Daoy (cell line): ENCODE data around the gene NDUFS1. TPM values are rescaled to one million over a fixed set of nuclear protein-coding genes. Genes with fewer than 3 reads are reported as not detected.
"Not testable (repeated sequence)": the region's sequence is repeated elsewhere in the genome, so short reads cannot be mapped to it uniquely, and the experiment has no call there.

Experiments
- DNase-seq: peaks from one replicate; pipeline ENCODE4 v3.0.0-alpha.2; 2015; ENCODE audit warnings: low read depth
- total RNA-seq: library from RNA; depleted of rRNA; stranded (reverse); fragments of >200 nt; shearing (Covaris generic); gene quantifications from 2 replicates; pipeline ENCODE4 v1.2.3, GENCODE V29; 2014

Gene NDUFS1
- total RNA-seq, 1 experiment from 2014 or later: 169 TPM

DNA sequence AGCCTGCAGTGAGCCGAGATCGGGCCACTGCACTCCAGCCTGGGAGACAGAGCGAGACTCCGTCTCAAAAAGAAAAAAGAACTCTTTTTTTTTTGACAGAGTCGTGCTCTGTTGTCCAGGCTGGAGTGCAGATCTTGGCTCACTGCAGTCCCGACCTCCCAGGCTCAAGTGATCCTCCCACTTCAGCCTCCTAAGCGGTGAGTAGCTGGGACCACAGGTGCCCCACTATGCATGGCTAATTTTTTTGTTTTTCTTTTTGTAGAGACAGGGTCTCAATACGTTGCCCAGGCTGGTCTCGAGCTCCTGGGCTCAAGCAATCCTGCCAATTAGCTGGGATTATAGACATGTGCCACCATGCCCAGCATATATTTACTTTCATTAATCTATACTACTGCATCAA, 60.8 kb downstream of the NDUFS1 start:
- no peak for DNase-seq

DNA sequence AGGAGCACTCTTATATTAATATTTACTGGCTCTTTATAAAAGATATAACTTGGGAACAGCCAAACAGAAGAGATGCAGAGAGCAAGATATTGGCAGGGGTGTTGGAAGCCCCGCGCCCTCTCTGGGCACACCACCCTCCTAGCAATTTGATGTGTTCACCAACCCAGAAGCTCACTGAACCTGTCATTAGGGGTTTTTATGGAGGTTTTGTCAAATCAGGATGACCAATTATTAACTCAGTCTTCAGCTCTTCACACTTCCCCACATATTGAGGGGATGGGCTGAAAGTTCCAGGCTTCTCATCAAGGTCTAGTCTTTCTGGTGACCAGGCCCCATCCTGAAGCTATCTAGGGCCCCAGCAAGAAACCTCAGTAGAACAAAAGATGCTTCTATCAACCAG, 62.4 kb downstream of the NDUFS1 start:
- no peak for DNase-seq

GRCh38 chr2:206095536-206096332, 63.5 kb downstream of the NDUFS1 start:
- DNase-seq: no peak

GRCh38 chr2:206092297-206092696, 66.9 kb downstream of the NDUFS1 start:
- DNase-seq: no peak

DNA sequence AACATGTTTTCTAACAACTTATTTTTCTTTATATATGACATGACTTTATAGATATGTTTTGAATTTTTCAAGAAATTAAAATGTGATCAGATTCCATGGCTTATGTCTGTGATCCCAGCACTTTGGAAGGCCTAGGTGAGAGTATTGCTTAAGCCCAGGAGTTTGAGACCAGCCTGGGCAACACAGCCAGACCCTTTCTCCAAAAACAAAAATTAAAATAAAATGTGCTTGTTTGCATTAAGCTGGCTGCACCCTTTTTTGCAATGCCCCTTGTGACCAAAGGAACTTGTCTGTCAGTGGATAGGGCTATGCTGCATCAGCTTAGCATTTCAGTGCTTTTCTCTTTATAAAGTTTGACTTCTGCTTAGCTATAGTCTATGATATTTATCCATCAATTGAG, 71.0 kb downstream of the NDUFS1 start:
- DNase-seq: no peak

DNA sequence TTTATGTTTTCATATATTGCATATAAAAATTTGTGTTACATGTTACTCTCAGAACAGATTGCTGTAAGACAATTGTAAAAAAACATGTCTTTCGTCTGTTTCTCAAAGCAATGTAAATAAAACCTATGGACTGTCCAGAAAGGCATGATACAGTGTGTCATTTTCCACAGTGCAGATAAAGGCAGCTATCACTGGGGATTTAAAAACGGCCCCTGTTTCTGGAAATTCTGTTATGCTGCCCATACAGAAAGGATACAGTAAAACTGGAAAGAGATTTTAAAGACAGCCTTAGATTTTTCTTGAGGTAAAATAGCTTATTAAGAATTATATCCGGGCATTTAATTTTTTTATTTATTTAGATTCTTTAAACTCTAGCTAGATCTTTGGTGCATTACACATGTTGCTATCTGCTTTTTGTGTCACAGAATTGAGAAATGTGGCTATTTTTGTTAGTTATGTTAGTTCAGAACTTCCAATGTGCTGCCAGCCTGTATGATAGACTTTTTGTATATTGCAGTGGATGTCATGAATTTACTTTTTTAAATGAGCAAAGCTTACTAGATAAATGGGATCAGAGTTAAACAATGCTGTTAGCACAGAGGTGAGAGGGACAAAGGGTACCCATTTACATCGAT, 72.4 kb downstream of the NDUFS1 start:
- DNase-seq: no peak

- DNase-seq: peak; percentile 84
Observed at GRCh38 chr2:206085742-206086445, 73.3 kb downstream of the NDUFS1 start, which contains the start of gene INO80D. TSS of gene INO80D (minus strand) at chr2:206086174. CDS start at chr2:206063016, 23,158 bp downstream.

- peak; percentile 43 for DNase-seq
Observed at GRCh38 chr2:206084870-206085741, 74.1 kb downstream of the NDUFS1 start.

GRCh38 chr2:206084439-206084869, 74.8 kb downstream of the NDUFS1 start:
- peak; percentile 77 for DNase-seq

DNA sequence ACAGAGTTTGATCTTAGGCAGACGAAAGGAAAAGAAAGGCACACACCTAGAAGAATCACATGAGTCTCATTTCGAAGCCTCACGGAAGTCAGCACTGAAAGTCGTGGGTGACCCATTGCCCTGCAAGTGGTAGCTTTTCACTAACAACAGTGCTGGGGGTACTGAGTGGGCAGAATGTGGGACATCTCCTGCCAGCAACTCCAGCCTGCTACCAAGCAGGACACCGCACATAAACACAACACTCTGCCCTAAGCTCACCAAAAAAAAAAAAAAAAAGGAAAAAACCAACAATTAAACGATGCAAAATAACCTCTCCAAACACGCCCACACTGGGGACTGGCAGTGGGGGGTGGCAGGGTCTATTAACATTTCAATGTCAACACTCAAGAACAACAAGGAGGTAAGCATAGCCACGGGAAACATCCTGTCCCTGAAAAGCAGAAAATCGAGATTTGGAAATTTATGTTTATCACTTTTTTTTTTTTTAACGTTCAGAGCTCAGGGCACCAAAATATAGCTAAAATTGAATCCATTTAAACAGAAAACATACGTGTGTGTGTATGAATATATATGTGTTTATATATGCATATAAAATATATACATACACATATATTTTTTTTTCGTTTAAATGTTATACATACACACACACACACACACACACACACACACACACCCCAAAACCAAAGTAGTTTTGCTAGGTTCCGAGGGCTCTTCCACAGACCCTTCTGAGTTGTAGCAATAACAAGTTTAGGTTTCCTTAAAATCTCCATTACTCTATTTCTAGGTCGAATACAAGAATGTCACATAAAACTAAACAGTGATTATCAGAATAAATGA, 75.4 kb downstream of the NDUFS1 start:
- no peak for DNase-seq

DNA sequence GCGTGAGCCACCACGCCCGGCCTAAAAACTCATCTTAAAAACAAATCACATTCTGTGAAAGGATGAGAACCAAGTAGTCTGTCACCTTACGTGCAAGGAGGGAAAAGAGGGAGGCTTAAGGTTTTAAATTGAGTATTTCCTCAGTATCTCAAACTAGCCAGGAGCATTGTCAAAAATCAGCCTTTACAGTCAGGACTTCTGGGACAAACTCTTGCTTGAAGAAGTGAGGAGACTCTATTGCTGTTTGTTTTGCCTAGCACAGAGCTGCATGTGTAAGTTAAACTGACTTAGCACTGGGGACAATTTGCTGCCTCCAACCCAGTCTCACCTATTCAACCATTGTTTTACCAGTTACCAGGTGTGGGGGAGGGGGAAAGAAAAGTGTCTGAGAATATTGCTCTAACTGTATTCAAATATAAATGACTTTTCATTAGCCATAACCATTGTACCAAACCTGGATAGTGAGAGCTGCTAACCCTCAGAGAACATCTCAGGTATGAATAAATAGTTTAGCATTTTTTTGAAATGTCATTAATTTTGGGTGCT, 76.9 kb downstream of the NDUFS1 start:
- no peak for DNase-seq

DNA sequence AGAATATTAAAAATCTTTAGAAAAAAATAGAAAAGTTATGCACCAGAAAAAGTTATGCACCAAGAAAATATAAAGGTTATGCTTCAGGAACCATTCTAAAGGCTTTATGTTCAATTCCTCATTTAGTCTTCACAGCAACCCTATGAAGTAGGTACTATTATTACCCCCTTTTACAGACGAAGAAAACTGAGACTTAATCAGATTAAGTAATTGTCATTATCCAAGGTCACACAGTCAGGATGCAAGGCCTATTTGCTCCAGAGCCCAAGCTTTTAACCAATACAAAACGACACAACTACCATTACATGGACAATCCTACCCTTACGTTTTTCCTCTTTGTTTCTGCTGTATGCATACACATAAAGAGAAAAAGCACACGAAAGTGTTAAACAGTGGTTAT, 78.3 kb downstream of the NDUFS1 start:
- no peak for DNase-seq

- no peak for DNase-seq
Observed at GRCh38 chr2:206079699-206080465, 79.4 kb downstream of the NDUFS1 start.

DNA sequence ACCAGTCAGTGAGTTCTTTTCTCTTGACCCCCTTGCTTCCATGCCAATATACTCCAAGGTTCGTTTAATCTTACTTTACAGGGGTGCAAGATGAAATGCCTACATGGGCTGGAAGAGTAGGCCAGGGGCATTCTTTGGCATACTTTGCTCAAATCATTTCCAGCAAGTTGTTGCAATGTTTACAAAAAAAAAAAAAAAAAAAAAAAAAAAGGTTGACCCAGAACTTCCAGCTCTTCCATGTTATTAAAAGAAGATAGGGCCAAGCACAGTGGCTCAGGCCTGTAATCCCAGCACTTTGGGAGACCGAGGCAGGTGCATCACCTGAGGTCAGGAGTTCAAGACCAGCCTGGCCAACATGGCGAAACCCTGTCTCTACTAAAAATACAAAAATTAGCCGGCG, 81.4 kb downstream of the NDUFS1 start:
- not testable (repeated sequence) for DNase-seq

DNA sequence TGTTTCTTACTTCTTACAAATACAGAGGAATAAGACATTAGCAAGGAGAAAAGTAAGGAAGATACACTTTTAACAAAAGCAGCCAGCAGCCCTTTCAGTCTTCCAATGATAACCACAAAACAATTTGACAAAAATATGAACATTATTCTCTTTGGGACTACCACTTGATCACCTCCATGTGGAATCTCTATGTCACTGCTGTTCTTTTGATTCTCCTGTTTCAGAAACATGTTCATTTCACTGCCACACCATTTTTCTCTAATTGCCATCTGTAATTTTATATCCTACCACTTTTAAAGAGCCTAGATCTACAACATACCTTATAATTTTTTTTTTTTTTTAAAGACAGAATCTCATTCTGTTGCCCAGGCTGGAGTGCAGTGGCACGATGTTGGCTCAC, 84.1 kb downstream of the NDUFS1 start:
- DNase-seq: no peak

DNA sequence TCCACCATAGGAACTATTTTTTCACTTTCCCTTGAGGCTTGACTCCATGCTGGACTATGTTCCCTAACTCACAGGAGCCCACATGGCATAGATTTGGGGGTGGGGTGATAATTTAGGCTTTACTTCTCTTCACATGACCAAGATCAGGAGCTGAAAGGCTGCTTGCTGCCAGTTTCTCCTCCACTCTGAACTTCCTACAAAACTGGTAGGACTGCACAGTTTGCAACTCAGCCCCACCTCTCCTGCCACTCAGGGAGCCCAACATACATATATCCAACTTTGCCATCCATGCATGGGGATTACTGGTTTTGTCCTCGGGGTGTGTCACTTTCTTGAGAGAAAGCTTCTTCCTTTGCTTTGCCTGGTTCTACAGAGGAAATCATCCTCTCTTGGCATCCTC, 87.4 kb downstream of the NDUFS1 start:
- DNase-seq: no peak

- DNase-seq: no peak
Observed at GRCh38 chr2:206069417-206069816, 89.8 kb downstream of the NDUFS1 start.

DNA sequence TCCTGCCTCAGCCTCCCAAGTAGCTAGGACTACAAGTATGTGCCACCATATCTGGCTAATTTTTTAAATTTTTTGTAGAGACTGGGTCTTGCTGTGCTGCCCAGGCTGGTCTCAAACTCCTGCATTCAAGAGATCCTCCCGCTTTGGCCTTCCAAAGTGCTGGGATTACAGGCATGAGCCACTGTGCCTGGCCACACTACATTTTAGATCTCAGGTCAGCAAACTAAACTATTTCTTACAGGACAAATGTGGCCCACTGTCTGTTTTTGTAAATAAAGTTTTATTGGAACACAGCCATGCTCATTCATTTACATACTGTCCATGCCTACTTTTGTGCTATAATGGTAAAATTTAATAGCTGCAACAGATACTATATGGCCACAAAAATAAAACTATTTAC, 91.0 kb downstream of the NDUFS1 start:
- no peak for DNase-seq
